Inflammatory macrophage treated with lipopolysaccharide for 1 hour (primary cell): ENCODE results near the gene YY1.
"Not testable (repeated sequence)": the region's sequence is repeated elsewhere in the genome, so short reads cannot be mapped to it uniquely, and the experiment has no call there.

Source experiments
- DNase-seq, 2 donors: peaks; one replicate each; pipeline ENCODE4 v3.0.0-alpha.2; 2020 to 2022

YY1 gene

GRCh38 chr14:100285021-100285912 is 46.3 kb downstream of the YY1 start:
- DNase-seq = peak; percentile 43 to 79

- DNase-seq = no peak
Observed at GRCh38 chr14:100285913-100286400, 47.0 kb downstream of the YY1 start.

GRCh38 chr14:100286484-100287191 is 47.7 kb downstream of the YY1 start:
- DNase-seq = no peak

GRCh38 chr14:100287202-100287997 is 48.5 kb downstream of the YY1 start:
- no peak for DNase-seq

GRCh38 chr14:100287998-100288295 is 49.0 kb downstream of the YY1 start:
- DNase-seq = not testable (repeated sequence)

- DNase-seq = no peak
Observed at GRCh38 chr14:100288382-100289185, 49.6 kb downstream of the YY1 start.

- DNase-seq = no peak
Observed at GRCh38 chr14:100289916-100290606, 51.1 kb downstream of the YY1 start.

- DNase-seq = no peak
Observed at GRCh38 chr14:100290607-100291304, 51.8 kb downstream of the YY1 start.

- no peak for DNase-seq
Observed at GRCh38 chr14:100291305-100292075, 52.5 kb downstream of the YY1 start.

- no peak for DNase-seq
Observed at GRCh38 chr14:100292301-100292775, 53.4 kb downstream of the YY1 start.

GRCh38 chr14:100292776-100293461 is 54.0 kb downstream of the YY1 start:
- DNase-seq = no peak

GRCh38 chr14:100293497-100294212 is 54.7 kb downstream of the YY1 start:
- DNase-seq = no peak

- DNase-seq = no peak
Observed at GRCh38 chr14:100294213-100294962, 55.4 kb downstream of the YY1 start.

GRCh38 chr14:100294963-100295330 is 56.0 kb downstream of the YY1 start:
- no peak for DNase-seq

GRCh38 chr14:100295376-100296105 is 56.6 kb downstream of the YY1 start:
- no peak for DNase-seq

- peak in 1 of 2 donors; percentile 21 for DNase-seq
Observed at GRCh38 chr14:100296106-100296651, 57.2 kb downstream of the YY1 start.

GRCh38 chr14:100296729-100297128 is 57.8 kb downstream of the YY1 start:
- DNase-seq = not testable (repeated sequence)
